ENCODE data around the gene ATP11A. TPM values are rescaled to one million over a fixed set of nuclear protein-coding genes. Genes with fewer than 3 reads are reported as not detected.

ATP11A gene
- total RNA-seq, 1 donor from 2014 or later, result 6.1 TPM

GRCh38 chr13:112933649-112934048, 243.8 kb downstream of the ATP11A start:
- TF ChIP-seq, protein P1, sequence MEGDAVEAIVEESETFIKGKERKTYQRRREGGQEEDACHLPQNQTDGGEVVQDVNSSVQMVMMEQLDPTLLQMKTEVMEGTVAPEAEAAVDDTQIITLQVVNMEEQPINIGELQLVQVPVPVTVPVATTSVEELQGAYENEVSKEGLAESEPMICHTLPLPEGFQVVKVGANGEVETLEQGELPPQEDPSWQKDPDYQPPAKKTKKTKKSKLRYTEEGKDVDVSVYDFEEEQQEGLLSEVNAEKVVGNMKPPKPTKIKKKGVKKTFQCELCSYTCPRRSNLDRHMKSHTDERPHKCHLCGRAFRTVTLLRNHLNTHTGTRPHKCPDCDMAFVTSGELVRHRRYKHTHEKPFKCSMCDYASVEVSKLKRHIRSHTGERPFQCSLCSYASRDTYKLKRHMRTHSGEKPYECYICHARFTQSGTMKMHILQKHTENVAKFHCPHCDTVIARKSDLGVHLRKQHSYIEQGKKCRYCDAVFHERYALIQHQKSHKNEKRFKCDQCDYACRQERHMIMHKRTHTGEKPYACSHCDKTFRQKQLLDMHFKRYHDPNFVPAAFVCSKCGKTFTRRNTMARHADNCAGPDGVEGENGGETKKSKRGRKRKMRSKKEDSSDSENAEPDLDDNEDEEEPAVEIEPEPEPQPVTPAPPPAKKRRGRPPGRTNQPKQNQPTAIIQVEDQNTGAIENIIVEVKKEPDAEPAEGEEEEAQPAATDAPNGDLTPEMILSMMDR (IDR thresholded peaks at IDR 0.05; ENCODE audit: insufficient read depth, low read length, severe bottlenecking), result no peak
- FAIRE-seq, result no peak
- Histone ChIP-seq H3K36me3 (ENCODE audit: control insufficient read depth, insufficient read depth, low read length) (no peaks in the 10 kb centered on the region), H3K27me3 (ENCODE audit: control insufficient read depth, insufficient read depth, low read length) (no peaks in the 10 kb centered on the region), H3K4me3 (ENCODE audit: low read depth, low read length) (no peak overlapping the region)
- DNase-seq (ENCODE audit: low read depth), result no peak

- Histone ChIP-seq H3K27me3 (ENCODE audit: control insufficient read depth, insufficient read depth, low read length) (peaks cover under 1% of the 10 kb centered on the region), H3K4me3 (ENCODE audit: low read depth, low read length) (no peak overlapping the region)
Observed at GRCh38 chr13:112934078-112934477, 244.2 kb downstream of the ATP11A start.

More at GRCh38 chr13:112934078-112934477, 244.2 kb downstream of the ATP11A start:
- no peak for DNase-seq (ENCODE audit: low read depth)
- H3K36me3 ChIP-seq (ENCODE audit: control insufficient read depth, insufficient read depth, low read length), result no peaks in the 10 kb centered on the region
- TF ChIP-seq, protein P1 (IDR thresholded peaks at IDR 0.05; ENCODE audit: insufficient read depth, low read length, severe bottlenecking), result no peak
- FAIRE-seq, result no peak

Other genes starting within 250 kb of the ATP11A start
- gene TUBGCP3, start 101.9 kb upstream of the ATP11A start, total RNA-seq, result 17.6 and 18.4 TPM in 2 replicates